Type B pancreatic cell (in vitro differentiated cells): ENCODE results near the gene CLIP4. TPM values are rescaled to one million over a fixed set of nuclear protein-coding genes. Genes with fewer than 3 reads are reported as not detected.
A peak's percentile ranks its signal among the peaks of the same experiment; 100 is the strongest.

Experiments used
- DNase-seq: peaks from one replicate; pipeline ENCODE4 v3.0.0; 2021; ENCODE audit warnings: mixed read lengths; ENCODE audit not compliant: unreplicated experiment; ENCODE audit errors: extremely low spot score
- H3K27ac Mint-ChIP-seq: 2 replicates; pipeline ENCODE4 v1.8.0; 2021; ENCODE audit warnings: mild to moderate bottlenecking, mixed read lengths
- H3K27me3 Mint-ChIP-seq: 2 replicates; pipeline ENCODE4 v1.8.0; 2021; ENCODE audit warnings: mixed read lengths
- H3K36me3 Mint-ChIP-seq: 2 replicates; pipeline ENCODE4 v1.8.0; 2021; ENCODE audit warnings: mixed read lengths
- H3K4me1 Mint-ChIP-seq: one replicate; pipeline ENCODE4 v1.8.0; 2021; ENCODE audit warnings: mixed read lengths; ENCODE audit not compliant: unreplicated experiment
- H3K4me3 Mint-ChIP-seq: 2 replicates; pipeline ENCODE4 v1.8.0; 2021; ENCODE audit warnings: mild to moderate bottlenecking, mixed read lengths
- H3K9me3 Mint-ChIP-seq: 2 replicates; pipeline ENCODE4 v1.8.0; 2021; ENCODE audit warnings: mixed read lengths
- CTCF ChIP-seq: fragments of 200-600 bp; sonication (generic); conservative IDR thresholded peaks from 2 replicates; pipeline ENCODE4 v1.5.0; 2021; ENCODE audit warnings: antibody characterized with exemption, mild to moderate bottlenecking
- long read RNA-seq: library from polyadenylated mRNA; unstranded; transcript quantifications from one replicate; pipeline ENCODE4 v2.0.0, GENCODE V29; 2020
- total RNA-seq: library from RNA; stranded (reverse); gene quantifications from 2 replicates; pipeline ENCODE4 v1.2.1, GENCODE V29; 2021; ENCODE audit warnings: low replicate concordance

Gene CLIP4, protein sequence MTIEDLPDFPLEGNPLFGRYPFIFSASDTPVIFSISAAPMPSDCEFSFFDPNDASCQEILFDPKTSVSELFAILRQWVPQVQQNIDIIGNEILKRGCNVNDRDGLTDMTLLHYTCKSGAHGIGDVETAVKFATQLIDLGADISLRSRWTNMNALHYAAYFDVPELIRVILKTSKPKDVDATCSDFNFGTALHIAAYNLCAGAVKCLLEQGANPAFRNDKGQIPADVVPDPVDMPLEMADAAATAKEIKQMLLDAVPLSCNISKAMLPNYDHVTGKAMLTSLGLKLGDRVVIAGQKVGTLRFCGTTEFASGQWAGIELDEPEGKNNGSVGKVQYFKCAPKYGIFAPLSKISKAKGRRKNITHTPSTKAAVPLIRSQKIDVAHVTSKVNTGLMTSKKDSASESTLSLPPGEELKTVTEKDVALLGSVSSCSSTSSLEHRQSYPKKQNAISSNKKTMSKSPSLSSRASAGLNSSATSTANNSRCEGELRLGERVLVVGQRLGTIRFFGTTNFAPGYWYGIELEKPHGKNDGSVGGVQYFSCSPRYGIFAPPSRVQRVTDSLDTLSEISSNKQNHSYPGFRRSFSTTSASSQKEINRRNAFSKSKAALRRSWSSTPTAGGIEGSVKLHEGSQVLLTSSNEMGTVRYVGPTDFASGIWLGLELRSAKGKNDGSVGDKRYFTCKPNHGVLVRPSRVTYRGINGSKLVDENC
- total RNA-seq, result 12.1 and 14.7 TPM in 2 replicates
- long read RNA-seq, full-length matches to known transcripts, result 1 of 18 reads
- long read RNA-seq, partial matches to known transcripts, result 9 of 18 reads
- long read RNA-seq, other reads (novel, unspliced or antisense), result 8 of 18 reads

GRCh38 chr2:29114946-29115609 is at the start of gene CLIP4:
Gene CLIP4, plus strand, starts transcription at chr2:29115415. Its CDS starts 5,974 bp downstream, at chr2:29121389.
- peak; percentile 71 for DNase-seq
- Mint-ChIP-seq H3K36me3 (no peaks in the 10 kb centered on the region), H3K4me1 (peaks cover 29% of the 10 kb centered on the region), H3K27me3 (peaks cover 13% of the 10 kb centered on the region), H3K9me3 (no peaks in the 10 kb centered on the region), H3K4me3 (peak within 1 kb of the TSS; percentile 94), H3K27ac (peak within 1 kb of the TSS; percentile 89)
- TF ChIP-seq CTCF, result no peak

DNA sequence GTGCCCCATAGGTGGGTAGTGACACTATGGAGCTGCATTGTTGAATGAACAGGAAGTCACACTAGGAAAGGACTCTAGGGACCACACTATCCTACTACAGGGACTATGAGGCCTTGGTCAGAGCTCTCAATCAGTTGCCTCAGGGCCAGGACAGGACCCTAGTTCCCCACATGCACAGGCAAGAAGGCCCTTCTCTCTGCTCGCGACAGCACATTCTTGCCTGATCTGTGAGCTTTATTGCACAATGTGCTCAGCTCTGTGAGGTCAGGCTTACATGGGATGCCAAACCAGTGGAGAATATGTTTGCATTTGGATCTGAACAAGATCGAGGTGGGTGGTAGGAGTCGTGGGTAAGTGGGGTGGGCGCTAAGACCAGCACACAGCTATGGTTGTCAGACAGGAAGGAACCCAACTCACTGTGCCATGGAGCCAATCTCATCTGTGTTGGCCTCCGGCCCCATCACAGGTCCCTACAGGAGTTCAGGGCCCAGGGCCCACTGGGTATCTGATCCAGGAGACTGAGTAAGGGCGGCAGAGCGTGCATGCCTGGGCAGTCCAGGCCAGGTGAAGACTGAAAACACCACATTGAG is 48.8 kb upstream of the CLIP4 start:
- no peak overlapping the region for H3K4me3 Mint-ChIP-seq
- peaks cover 29% of the 10 kb centered on the region for H3K4me1 Mint-ChIP-seq
- no peaks in the 10 kb centered on the region for H3K9me3 Mint-ChIP-seq
- no peak for TF ChIP-seq CTCF
- H3K36me3 Mint-ChIP-seq, result no peaks in the 10 kb centered on the region
- no peaks in the 10 kb centered on the region for H3K27me3 Mint-ChIP-seq
- H3K27ac Mint-ChIP-seq, result no peak overlapping the region
- DNase-seq, result no peak

DNA sequence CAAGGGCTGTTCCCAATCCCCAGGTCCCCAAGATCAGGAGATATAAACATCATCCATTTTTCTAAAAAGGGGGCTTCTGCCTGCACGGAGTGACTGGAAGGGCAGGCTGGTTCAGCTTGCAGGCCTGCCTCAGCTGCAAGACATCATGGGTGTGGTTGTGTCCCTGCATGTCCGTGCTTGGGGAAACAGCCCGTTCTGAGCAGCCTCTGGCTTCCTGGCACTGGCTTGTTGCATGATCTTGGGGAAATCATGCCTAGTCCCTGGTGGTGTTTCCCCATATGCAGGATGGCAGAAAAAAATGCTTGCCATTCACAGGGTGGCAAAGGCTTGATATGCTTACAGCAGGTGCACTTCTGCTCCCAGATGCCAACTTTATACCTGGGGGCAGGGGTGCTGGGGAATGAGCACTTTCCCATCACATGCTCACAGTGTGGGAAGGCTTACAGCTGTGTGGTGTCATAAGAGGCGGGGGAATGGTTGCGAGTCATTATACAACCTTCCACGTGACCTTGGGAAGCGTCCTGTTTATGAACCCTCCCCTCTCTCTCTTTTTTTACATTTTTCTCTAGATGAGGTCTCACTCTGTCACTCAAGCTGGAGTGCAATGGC is 48.1 kb upstream of the CLIP4 start:
- Mint-ChIP-seq H3K36me3 (no peaks in the 10 kb centered on the region), H3K9me3 (no peaks in the 10 kb centered on the region), H3K27ac (no peak overlapping the region), H3K27me3 (no peaks in the 10 kb centered on the region), H3K4me3 (no peak overlapping the region), H3K4me1 (peaks cover 27% of the 10 kb centered on the region)
- no peak for DNase-seq
- TF ChIP-seq CTCF, result no peak

DNA sequence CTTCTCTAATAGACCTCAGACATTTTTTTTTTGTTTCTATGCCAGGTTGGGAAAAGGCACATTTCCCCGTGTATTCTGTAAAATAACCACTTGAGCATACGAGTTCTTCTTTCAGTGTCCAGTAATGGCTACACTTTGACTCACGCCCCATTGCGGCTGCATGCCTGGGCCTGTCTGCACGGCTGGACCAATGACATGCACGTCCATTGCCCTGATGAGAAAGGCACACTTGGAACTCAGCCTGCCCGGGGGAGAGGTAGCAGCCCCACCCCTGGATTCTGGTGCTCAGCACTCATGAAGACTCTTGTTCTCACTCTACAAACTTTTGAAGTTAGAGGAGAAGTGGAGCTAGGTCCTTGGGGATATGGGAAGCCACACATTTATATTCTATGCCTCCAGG is 46.7 kb upstream of the CLIP4 start:
- TF ChIP-seq CTCF, result no peak
- Mint-ChIP-seq H3K4me3 (no peak overlapping the region), H3K9me3 (no peaks in the 10 kb centered on the region), H3K27me3 (no peaks in the 10 kb centered on the region), H3K4me1 (peaks cover 26% of the 10 kb centered on the region), H3K27ac (no peak overlapping the region), H3K36me3 (no peaks in the 10 kb centered on the region)
- DNase-seq, result no peak

DNA sequence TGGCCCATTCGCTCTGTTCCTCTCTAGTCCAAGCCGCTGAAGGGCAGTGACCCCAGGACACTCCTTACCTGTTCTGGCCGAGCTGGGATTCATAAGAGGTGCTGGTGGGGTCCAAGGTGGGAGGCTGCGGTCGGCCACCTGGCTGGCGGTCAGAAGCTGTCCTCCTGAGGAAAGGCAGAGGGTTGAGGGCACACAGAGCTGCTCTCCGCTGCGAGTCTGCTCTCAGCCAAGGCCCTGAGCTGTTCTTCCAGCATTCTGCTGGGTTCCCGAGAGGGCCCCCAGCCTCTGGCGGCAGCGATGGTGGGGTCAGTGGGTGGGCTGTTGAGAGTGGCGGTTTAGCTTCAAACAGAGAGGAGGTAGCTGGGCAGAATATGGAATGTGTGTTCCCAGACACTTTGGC is 44.7 kb upstream of the CLIP4 start:
- no peak overlapping the region for H3K27ac Mint-ChIP-seq
- peaks cover 2% of the 10 kb centered on the region for H3K27me3 Mint-ChIP-seq
- TF ChIP-seq CTCF, result no peak
- H3K4me1 Mint-ChIP-seq, result peaks cover 15% of the 10 kb centered on the region
- H3K36me3 Mint-ChIP-seq, result no peaks in the 10 kb centered on the region
- no peaks in the 10 kb centered on the region for H3K9me3 Mint-ChIP-seq
- no peak overlapping the region for H3K4me3 Mint-ChIP-seq
- no peak for DNase-seq
